GM10847 (cell line): ENCODE results near the gene WDR33.

ENCODE experiments used
- POLR2A ChIP-seq: IDR thresholded peaks from 2 replicates; pipeline ENCODE4 v1.6.1; 2011; ENCODE audit not compliant: insufficient read length; ENCODE audit errors: extremely low read depth

The WDR33 gene

DNA sequence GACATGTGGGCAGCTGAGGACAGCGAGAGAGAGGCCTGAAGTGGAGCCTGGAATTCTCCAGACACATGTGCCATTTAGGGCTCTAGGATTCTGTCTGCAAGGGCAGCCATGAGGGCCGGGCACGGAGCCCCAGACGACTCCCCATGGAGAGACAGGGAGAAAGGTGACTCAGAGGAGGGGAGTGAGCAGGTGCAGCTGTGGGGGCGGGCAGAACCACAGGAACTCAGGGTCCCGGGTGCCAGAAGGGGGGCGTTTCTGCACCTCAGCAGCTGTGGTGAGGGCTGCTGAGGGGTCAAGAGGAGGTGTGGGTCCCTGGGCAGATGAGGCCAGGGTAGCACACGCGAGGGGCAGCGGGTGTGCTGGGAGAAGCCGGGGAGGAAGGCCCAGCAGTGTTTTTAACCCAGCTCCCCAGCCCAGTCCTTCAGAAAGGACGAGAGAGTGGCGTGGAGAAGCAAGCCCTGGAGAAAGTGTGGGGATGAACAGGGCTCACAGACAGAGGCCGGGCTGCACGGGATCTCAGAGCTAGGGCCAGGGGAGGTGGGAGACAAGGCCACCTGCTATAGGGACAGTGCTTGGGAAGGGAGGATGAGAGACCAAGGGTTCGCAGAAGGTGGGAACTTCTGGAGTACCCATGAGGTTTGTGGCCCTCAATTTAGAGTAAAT is 157.4 kb downstream of the WDR33 start:
- TF ChIP-seq POLR2A = no peak

DNA sequence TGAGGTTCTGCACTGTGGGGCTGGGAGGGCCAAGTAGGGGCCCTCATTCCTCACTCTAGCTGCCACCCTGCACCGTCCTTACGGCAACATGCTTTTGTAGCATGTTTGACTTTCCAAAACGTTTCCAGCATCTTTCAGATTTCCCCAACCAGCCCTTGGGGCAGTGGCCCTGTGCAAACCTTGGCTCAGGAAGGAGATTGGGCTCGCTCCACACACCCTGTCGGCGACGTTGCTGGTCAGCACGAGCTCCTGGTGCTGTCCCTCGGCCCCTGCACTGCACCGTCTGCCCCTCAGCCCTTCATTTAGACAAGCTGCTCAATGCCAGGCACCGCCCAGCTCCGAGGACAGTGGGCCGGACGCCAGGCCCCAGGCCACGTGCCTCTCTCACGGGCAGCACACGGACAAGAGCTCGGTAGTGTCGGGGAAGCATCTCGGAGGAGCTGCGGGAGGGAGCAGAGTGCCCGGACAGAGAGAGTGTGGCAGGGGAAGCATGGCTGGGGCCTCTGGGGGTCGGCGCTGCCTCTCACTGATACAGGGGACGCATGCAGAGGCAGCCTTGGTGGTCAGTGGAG is 158.1 kb downstream of the WDR33 start:
- TF ChIP-seq POLR2A = no peak

DNA sequence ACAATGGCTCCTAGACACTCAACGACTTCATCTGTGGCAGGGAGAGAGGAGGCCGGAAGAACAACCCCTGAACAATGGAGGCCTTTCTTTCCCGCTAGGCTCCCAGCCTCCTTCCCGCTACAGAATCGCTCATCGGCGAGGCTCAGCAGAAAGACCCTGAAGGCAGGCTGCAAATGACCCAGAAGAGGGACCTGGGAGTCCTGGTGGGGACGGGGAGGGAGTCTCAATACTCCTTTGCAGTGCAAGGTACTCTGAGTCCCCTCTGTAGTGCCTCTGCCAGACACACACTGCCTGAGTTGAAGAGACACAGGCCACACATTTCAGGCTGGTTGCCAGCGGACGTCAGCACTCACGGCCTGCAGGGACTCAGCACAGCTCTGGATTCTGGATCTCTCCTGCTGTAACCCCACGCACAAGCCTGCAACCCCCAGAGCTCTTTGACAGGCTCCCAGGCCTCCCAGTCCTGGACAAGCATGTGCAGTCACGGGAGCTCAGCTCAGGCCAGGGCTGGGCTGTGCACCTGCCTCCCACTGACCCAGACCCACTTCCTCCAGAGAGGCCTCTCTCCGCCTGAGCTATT is 158.9 kb downstream of the WDR33 start:
- no peak for TF ChIP-seq POLR2A

DNA sequence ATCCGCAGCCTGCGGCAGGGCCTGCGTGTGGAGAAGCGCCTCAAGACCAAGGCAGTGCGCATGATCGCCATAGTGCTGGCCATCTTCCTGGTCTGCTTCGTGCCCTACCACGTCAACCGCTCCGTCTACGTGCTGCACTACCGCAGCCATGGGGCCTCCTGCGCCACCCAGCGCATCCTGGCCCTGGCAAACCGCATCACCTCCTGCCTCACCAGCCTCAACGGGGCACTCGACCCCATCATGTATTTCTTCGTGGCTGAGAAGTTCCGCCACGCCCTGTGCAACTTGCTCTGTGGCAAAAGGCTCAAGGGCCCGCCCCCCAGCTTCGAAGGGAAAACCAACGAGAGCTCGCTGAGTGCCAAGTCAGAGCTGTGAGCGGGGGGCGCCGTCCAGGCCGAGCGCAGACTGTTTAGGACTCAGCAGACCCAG is 159.6 kb downstream of the WDR33 start:
- TF ChIP-seq POLR2A = no peak
